Neural cell (in vitro differentiated cells): ENCODE results near the gene PIP5K1B. TPM values are rescaled to one million over a fixed set of nuclear protein-coding genes. Genes with fewer than 3 reads are reported as not detected.

Source experiments
- H2AFZ ChIP-seq: fragments of 200-600, 300-800 bp; sonication (generic), shearing (Covaris generic); 2 replicates; pipeline ENCODE4 v1.6.0; 2014; ENCODE audit warnings: low read depth, mild to moderate bottlenecking, antibody characterized with exemption, low read length, moderate library complexity
- H3F3A ChIP-seq: fragments of 200-600 bp; shearing (Covaris generic); 2 replicates; pipeline ENCODE4 v1.6.1; 2016; ENCODE audit warnings: mild to moderate bottlenecking, moderate library complexity, mixed read lengths, antibody characterized with exemption, low read length; ENCODE audit not compliant: insufficient read depth, poor library complexity, severe bottlenecking
- H3K27ac ChIP-seq: fragments of 200-600, 300-800 bp; sonication (generic), shearing (Covaris generic); 2 replicates; pipeline ENCODE4 v1.5.1; 2014; ENCODE audit warnings: mild to moderate bottlenecking, low read length, moderate library complexity
- H3K27me3 ChIP-seq: fragments of 300-800, 200-600 bp; sonication (generic), shearing (Covaris generic); 2 replicates; pipeline ENCODE4 v1.6.0; 2014; ENCODE audit warnings: mild to moderate bottlenecking, low read depth, low read length, moderate library complexity; ENCODE audit not compliant: insufficient read depth
- H3K36me3 ChIP-seq: fragments of 300-800, 200-600 bp; sonication (generic), shearing (Covaris generic); 2 replicates; pipeline ENCODE4 v1.5.1; 2014; ENCODE audit warnings: mild to moderate bottlenecking, antibody characterized with exemption, low read length, moderate library complexity; ENCODE audit not compliant: insufficient read depth
- H3K4me2 ChIP-seq: fragments of 300-800, 200-600 bp; sonication (generic), shearing (Covaris generic); 2 replicates; pipeline ENCODE4 v1.6.0; 2014; ENCODE audit warnings: mild to moderate bottlenecking, low read length
- H3K4me3 ChIP-seq: fragments of 300-800, 200-600 bp; sonication (generic), shearing (Covaris generic); 2 replicates; pipeline ENCODE4 v1.5.1; 2014; ENCODE audit warnings: mild to moderate bottlenecking, low read length, moderate library complexity
- H3K79me2 ChIP-seq: fragments of 200-600 bp; shearing (Covaris generic); replicated peaks from 2 replicates; pipeline ENCODE4 v1.6.0; 2014; ENCODE audit warnings: mild to moderate bottlenecking, low read length, moderate library complexity; ENCODE audit not compliant: insufficient read depth
- H3K9ac ChIP-seq: fragments of 300-800, 200-600 bp; sonication (generic), shearing (Covaris generic); 2 replicates; pipeline ENCODE4 v1.6.1; 2016; ENCODE audit warnings: mild to moderate bottlenecking, low read length, mixed read lengths
- H3K9me2 ChIP-seq: fragments of 200-600 bp; shearing (Covaris generic); 2 replicates; pipeline ENCODE4 v1.6.1; 2016; ENCODE audit warnings: mild to moderate bottlenecking, low read length, mixed read lengths; ENCODE audit not compliant: insufficient read depth
- H3K9me3 ChIP-seq: fragments of 200-600, 300-800 bp; sonication (generic), shearing (Covaris generic); 2 replicates; pipeline ENCODE4 v1.6.1; 2016; ENCODE audit warnings: mild to moderate bottlenecking, mixed run types, low read length, moderate library complexity, mixed read lengths
- H4K20me1 ChIP-seq: fragments of 200-600 bp; shearing (Covaris generic); 2 replicates; pipeline ENCODE4 v1.6.1; 2016; ENCODE audit warnings: mild to moderate bottlenecking, mixed run types; ENCODE audit not compliant: insufficient read depth
- EP300 ChIP-seq: fragments of 450-650 bp; conservative IDR thresholded peaks from 2 replicates; pipeline ENCODE4 v1.6.1; 2014; ENCODE audit warnings: antibody characterized with exemption, mild to moderate bottlenecking, moderate library complexity; ENCODE audit not compliant: poor library complexity, severe bottlenecking
- EZH2 ChIP-seq: fragments of 200-600, 300-800 bp; shearing (Covaris generic), sonication (generic); IDR thresholded peaks from 2 replicates; pipeline ENCODE4 v1.6.1; 2014; ENCODE audit warnings: antibody characterized with exemption, low read length, borderline replicate concordance, mild to moderate bottlenecking; ENCODE audit not compliant: insufficient read depth, poor library complexity, severe bottlenecking
- MXI1 ChIP-seq: fragments of 450-650 bp; conservative IDR thresholded peaks from 2 replicates; pipeline ENCODE4 v1.6.1; 2014; ENCODE audit warnings: antibody characterized with exemption, mild to moderate bottlenecking; ENCODE audit not compliant: poor library complexity, severe bottlenecking
- POLR2AphosphoS5 ChIP-seq: IDR thresholded peaks from 2 replicates; pipeline ENCODE4 v1.6.1; 2012
- RAD21 ChIP-seq: fragments of 450-650 bp; conservative IDR thresholded peaks from 2 replicates; pipeline ENCODE4 v1.6.1; 2014; ENCODE audit warnings: antibody characterized with exemption, mild to moderate bottlenecking, moderate library complexity
- REST ChIP-seq: IDR thresholded peaks from 2 replicates; pipeline ENCODE4 v1.6.1; 2012; ENCODE audit warnings: borderline replicate concordance
- SMC3 ChIP-seq: fragments of 450-650 bp; conservative IDR thresholded peaks from 2 replicates; pipeline ENCODE4 v1.6.1; 2014; ENCODE audit warnings: antibody characterized with exemption, mild to moderate bottlenecking, moderate library complexity; ENCODE audit not compliant: poor library complexity
- TAF1 ChIP-seq: IDR thresholded peaks from 2 replicates; pipeline ENCODE4 v1.6.1; 2012; ENCODE audit warnings: low read depth
- polyA plus RNA-seq: library from polyadenylated mRNA; depleted of rRNA; stranded (reverse); fragments of >200 nt; gene quantifications from 2 replicates; pipeline ENCODE4 v1.2.3, GENCODE V29; 2014
- TF ChIP-seq, protein P1 (sequence below): fragments of 450-650 bp; IDR thresholded peaks from 2 replicates; pipeline ENCODE4 v1.5.1; 2014; ENCODE audit warnings: antibody characterized with exemption, mild to moderate bottlenecking, moderate library complexity; ENCODE audit not compliant: poor library complexity, severe bottlenecking

Gene PIP5K1B
- polyA plus RNA-seq, 1 donor from 2014 or later, result 1.5 TPM

DNA sequence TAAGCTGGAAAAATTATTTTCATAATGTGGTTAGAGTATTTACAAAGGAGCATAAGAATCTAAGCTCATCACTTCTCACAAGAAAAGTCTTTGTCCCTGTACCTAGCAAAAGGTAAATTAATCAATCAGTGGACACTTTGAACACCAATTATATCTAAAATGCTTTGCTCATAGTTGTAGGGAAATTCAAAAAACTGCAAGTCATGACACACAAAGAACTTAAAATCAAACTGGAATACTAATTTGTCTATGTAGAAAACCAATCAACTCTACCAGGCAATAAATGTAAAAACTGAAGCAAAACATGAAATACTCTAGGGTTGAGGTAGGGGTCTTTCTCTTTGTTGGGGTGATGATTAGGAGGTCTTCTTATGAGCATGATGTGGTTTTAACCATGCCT, 173.4 kb downstream of the PIP5K1B start:
- Histone ChIP-seq H3K4me2 (no peak overlapping the region), H3K9me3 (no peaks in the 10 kb centered on the region), H3F3A (no peaks in the 10 kb centered on the region), H3K27ac (no peak overlapping the region), H3K9me2 (no peaks in the 10 kb centered on the region), H3K9ac (no peak overlapping the region), H3K27me3 (no peaks in the 10 kb centered on the region), H4K20me1 (no peaks in the 10 kb centered on the region), H2AFZ (no peak overlapping the region), H3K79me2 (no peaks in the 10 kb centered on the region), H3K36me3 (no peaks in the 10 kb centered on the region), H3K4me3 (no peak overlapping the region)
- no peak for TF ChIP-seq REST
- TF ChIP-seq POLR2AphosphoS5, result no peak
- TF ChIP-seq, protein P1, sequence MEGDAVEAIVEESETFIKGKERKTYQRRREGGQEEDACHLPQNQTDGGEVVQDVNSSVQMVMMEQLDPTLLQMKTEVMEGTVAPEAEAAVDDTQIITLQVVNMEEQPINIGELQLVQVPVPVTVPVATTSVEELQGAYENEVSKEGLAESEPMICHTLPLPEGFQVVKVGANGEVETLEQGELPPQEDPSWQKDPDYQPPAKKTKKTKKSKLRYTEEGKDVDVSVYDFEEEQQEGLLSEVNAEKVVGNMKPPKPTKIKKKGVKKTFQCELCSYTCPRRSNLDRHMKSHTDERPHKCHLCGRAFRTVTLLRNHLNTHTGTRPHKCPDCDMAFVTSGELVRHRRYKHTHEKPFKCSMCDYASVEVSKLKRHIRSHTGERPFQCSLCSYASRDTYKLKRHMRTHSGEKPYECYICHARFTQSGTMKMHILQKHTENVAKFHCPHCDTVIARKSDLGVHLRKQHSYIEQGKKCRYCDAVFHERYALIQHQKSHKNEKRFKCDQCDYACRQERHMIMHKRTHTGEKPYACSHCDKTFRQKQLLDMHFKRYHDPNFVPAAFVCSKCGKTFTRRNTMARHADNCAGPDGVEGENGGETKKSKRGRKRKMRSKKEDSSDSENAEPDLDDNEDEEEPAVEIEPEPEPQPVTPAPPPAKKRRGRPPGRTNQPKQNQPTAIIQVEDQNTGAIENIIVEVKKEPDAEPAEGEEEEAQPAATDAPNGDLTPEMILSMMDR, result no peak
- no peak for TF ChIP-seq EZH2
- TF ChIP-seq MXI1, result no peak
- TF ChIP-seq EP300, result no peak
- TF ChIP-seq TAF1, result no peak
- TF ChIP-seq RAD21, result no peak
- no peak for TF ChIP-seq SMC3

DNA sequence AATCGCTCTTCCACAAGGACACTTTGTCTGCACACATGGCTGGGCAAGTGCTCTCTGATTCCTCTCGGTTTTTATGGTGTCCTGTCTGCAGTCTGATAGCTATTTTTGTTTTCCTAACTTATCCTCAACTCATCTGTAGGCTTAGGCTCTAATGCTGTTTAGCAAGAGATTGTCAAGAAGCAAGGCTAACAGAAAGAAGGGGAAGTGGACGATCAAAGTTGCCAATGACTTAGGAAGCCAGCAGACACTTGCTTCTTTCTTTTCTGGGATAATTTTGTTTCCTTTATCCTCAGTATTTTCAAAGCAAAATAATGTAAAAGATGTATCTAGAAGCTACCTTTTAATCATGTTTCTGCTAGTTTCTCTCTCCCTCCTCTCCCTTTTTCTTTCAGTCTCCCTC, 178.2 kb downstream of the PIP5K1B start:
- no peaks in the 10 kb centered on the region for H4K20me1 ChIP-seq
- H3K27me3 ChIP-seq, result no peaks in the 10 kb centered on the region
- no peaks in the 10 kb centered on the region for H3K9me2 ChIP-seq
- H3K36me3 ChIP-seq, result no peaks in the 10 kb centered on the region
- H3K9ac ChIP-seq, result no peak overlapping the region
- H3K9me3 ChIP-seq, result no peaks in the 10 kb centered on the region
- no peak for TF ChIP-seq SMC3
- TF ChIP-seq REST, result no peak
- TF ChIP-seq, protein P1, result no peak
- TF ChIP-seq EP300, result no peak
- no peak for TF ChIP-seq TAF1
- TF ChIP-seq POLR2AphosphoS5, result no peak
- no peak for TF ChIP-seq MXI1
- TF ChIP-seq EZH2, result no peak
- no peak for TF ChIP-seq RAD21
- no peak overlapping the region for H2AFZ ChIP-seq
- H3K4me3 ChIP-seq, result no peak overlapping the region
- H3K27ac ChIP-seq, result no peak overlapping the region
- H3K79me2 ChIP-seq, result no peaks in the 10 kb centered on the region
- H3F3A ChIP-seq, result no peaks in the 10 kb centered on the region
- no peak overlapping the region for H3K4me2 ChIP-seq
